ENCODE data around the gene TBL1XR1. TPM values are rescaled to one million over a fixed set of nuclear protein-coding genes. Genes with fewer than 3 reads are reported as not detected.
A peak's percentile ranks its signal among the peaks of the same experiment; 100 is the strongest.

Gene TBL1XR1
- total and polyA plus RNA-seq, 2 of the 8 experiments (the other 6 are each of a cell fraction or from before 2014, with no cell fraction given), result 28.1 to 147 TPM

GRCh38 chr3:177220136-177220974 lies 23.1 kb upstream of the TBL1XR1 start:
- ChIA-PET CTCF (ENCODE audit: partially characterized antibody) (no interaction called here), POLR2A (ENCODE audit: partially characterized antibody) (no interaction called here)
- no peak overlapping the region for H2BK120ac ChIP-seq (replicated peaks; ENCODE audit: low read depth, low read length)
- no peaks in the 10 kb centered on the region; a peak in 1 of 4 replicates for H3K9me3 ChIP-seq (ENCODE audit: insufficient read depth in 2 of 2, low read depth in 1 of 2, low read length in 1 of 2)
- no peaks in the 10 kb centered on the region for H3K36me3 ChIP-seq (ENCODE audit: control insufficient read depth in 2 of 4, insufficient read depth in 4 of 4, low read length in 3 of 4)
- H4K8ac ChIP-seq (ENCODE audit: extremely low read depth, insufficient read depth, low read length), result no peak overlapping the region
- H2AFZ ChIP-seq (ENCODE audit: low read length), result 0 out of 2 replicates have a peak overlapping the region, but pooled peaks have one; percentile 60
- WGBS, 2 experiments (ENCODE audit: extremely low coverage in 1 of 2, insufficient coverage in 1 of 2, insufficient read length in 1 of 2, insufficient replicate concordance in 2 of 2, low coverage in 1 of 2, low lambda C conversion rate in 2 of 2, missing lambda C conversion rate in 1 of 2), result 89% methylated on average over 9 of the region's 9 CpGs; no CpG with 5 or more reads in 1 of the 2 experiments
- H3K18ac ChIP-seq (ENCODE audit: extremely low read depth, low read length), result no peak overlapping the region
- no peak overlapping the region for H3K4me3 ChIP-seq (ENCODE audit: extremely low read depth in 1 of 4, insufficient read depth in 2 of 4, low read depth in 3 of 4, low read length in 4 of 4)
- DNase-seq (ENCODE audit: low read depth in 1 of 2, low spot score in 2 of 2), result no peak
- H4K91ac ChIP-seq (replicated peaks; ENCODE audit: insufficient read length, low read length), result no peak overlapping the region
- no peak overlapping the region; the same call in 1 of the 2 replicates for H2BK15ac ChIP-seq (ENCODE audit: low read length)
- no peaks in the 10 kb centered on the region for H3K4me1 ChIP-seq (replicated peaks in 1 of 4; ENCODE audit: control insufficient read depth in 3 of 4, insufficient read depth in 4 of 4, low read length in 3 of 4)
- H3K27me3 ChIP-seq (replicated peaks in 1 of 4; ENCODE audit: control insufficient read depth in 3 of 4, extremely low read depth in 1 of 4, insufficient read depth in 3 of 4, low read length in 3 of 4), result no peaks in the 10 kb centered on the region
- H3K23me2 ChIP-seq (ENCODE audit: low read depth, low read length), result no peaks in the 10 kb centered on the region; the same call in 1 of the 2 replicates
- no peak overlapping the region for H4K5ac ChIP-seq (ENCODE audit: insufficient read length, low read depth, low read length)
- H3K4ac ChIP-seq (replicated peaks; ENCODE audit: insufficient read length, low read depth, low read length), result no peak overlapping the region
- H3K23ac ChIP-seq (ENCODE audit: insufficient read length), result no peak overlapping the region
- H3K14ac ChIP-seq (ENCODE audit: insufficient read length), result no peak overlapping the region
- no peak overlapping the region for H3K56ac ChIP-seq (replicated peaks; ENCODE audit: insufficient read length, low read depth, low read length)
- no peak overlapping the region for H3K4me2 ChIP-seq (ENCODE audit: insufficient read depth in 1 of 2, low read depth in 2 of 2, low read length in 2 of 2)
- no peaks in the 10 kb centered on the region for H4K20me1 ChIP-seq (replicated peaks in 1 of 2; ENCODE audit: control insufficient read depth in 1 of 2, insufficient read depth in 2 of 2, low read length in 2 of 2)
- FAIRE-seq, result no peak
- H2BK12ac ChIP-seq (ENCODE audit: low read depth, low read length), result no peak overlapping the region
- H2BK20ac ChIP-seq (ENCODE audit: low read length), result no peak overlapping the region
- no peaks in the 10 kb centered on the region for H3K79me1 ChIP-seq (ENCODE audit: low read depth, low read length)
- no peak overlapping the region for H2BK5ac ChIP-seq (ENCODE audit: low read depth, low read length)
- no peak overlapping the region for H3K27ac ChIP-seq (ENCODE audit: low read depth, low read length)
- H3K79me2 ChIP-seq (ENCODE audit: control insufficient read depth in 1 of 2, insufficient read depth in 2 of 2, low read length in 2 of 2), result no peaks in the 10 kb centered on the region
- H2AK5ac ChIP-seq (ENCODE audit: low read depth, low read length), result no peak overlapping the region
- TF ChIP-seq SP4 (IDR thresholded peaks at IDR 0.05; ENCODE audit: low read length) (no peak), SAP30 (IDR thresholded peaks at IDR 0.05; ENCODE audit: insufficient read depth, insufficient replicate concordance, low read length) (no peak), SRF (IDR thresholded peaks at IDR 0.05; ENCODE audit: low read depth, low read length) (no peak), GABPA (IDR thresholded peaks at IDR 0.05; ENCODE audit: borderline replicate concordance, insufficient read depth, low read length) (no peak), SP2 (IDR thresholded peaks at IDR 0.05; ENCODE audit: low read length) (no peak)
- no peak overlapping the region for H3K9ac ChIP-seq (replicated peaks in 1 of 4; ENCODE audit: extremely low read depth in 1 of 4, low read depth in 3 of 4, low read length in 3 of 4)

Measured in H1 (cell line).